Tibial nerve (tissue), 4 donors: ENCODE measurements around the gene SYCE3. TPM values are rescaled to one million over a fixed set of nuclear protein-coding genes. Genes with fewer than 3 reads are reported as not detected.
"Not testable (repeated sequence)": the region's sequence is repeated elsewhere in the genome, so short reads cannot be mapped to it uniquely, and the experiment has no call there.

Source experiments
- DNase-seq, 2 donors: peaks; one replicate each; pipeline ENCODE4 v3.0.0-alpha.2; 2019; ENCODE audit warnings: low spot score in 2 of 2
- H3K27ac ChIP-seq, 4 donors: fragments of 200-600 bp; sonication (generic) in 3 of 4; one replicate each; pipeline ENCODE4 v1.5.1; 2017 to 2019; ENCODE audit warnings: mild to moderate bottlenecking in 1 of 4
- H3K27me3 ChIP-seq, 2 donors: fragments of 200-600 bp; sonication (generic) in 1 of 2; one replicate each; pipeline versions ENCODE4 v1.5.1 to v1.6.0; 2017 to 2019
- H3K36me3 ChIP-seq, 3 donors: fragments of 200-600 bp; sonication (generic); one replicate each; pipeline ENCODE4 v1.5.1; 2018 to 2019
- H3K4me1 ChIP-seq, 4 donors: fragments of 200-600 bp; sonication (generic) in 3 of 4; one replicate each; pipeline ENCODE4 v1.5.1; 2017 to 2019
- H3K4me3 ChIP-seq, 4 donors: fragments of 200-600 bp; sonication (generic) in 3 of 4; one replicate each; pipeline ENCODE4 v1.5.1; 2017 to 2019; ENCODE audit warnings: mild to moderate bottlenecking in 1 of 4, moderate library complexity in 1 of 4
- H3K9me3 ChIP-seq, 4 donors: fragments of 200-600 bp; sonication (generic) in 3 of 4; one replicate each; pipeline ENCODE4 v1.5.1; 2017 to 2019
- CTCF ChIP-seq, 5 experiments: fragments of 200-600 bp in 3 of 5; fragments of 450-650 bp in 2 of 5; sonication (generic) in 3 of 5; IDR thresholded peaks; one replicate each; pipeline ENCODE4 v1.5.1; 2016 to 2019; ENCODE audit warnings: antibody characterized with exemption in 5 of 5, mild to moderate bottlenecking in 3 of 5, moderate library complexity in 2 of 5
- EP300 ChIP-seq, 2 donors: sonication (generic); formaldehyde crosslinking; IDR thresholded peaks; one replicate each; pipeline ENCODE4 v1.6.1; 2017; ENCODE audit warnings: antibody characterized with exemption in 2 of 2, mild to moderate bottlenecking in 1 of 2
- POLR2A ChIP-seq, 2 donors: fragments of 450-650 bp; IDR thresholded peaks; one replicate each; pipeline ENCODE4 v1.6.1; 2017; ENCODE audit warnings: antibody characterized with exemption in 2 of 2, mild to moderate bottlenecking in 2 of 2, moderate library complexity in 2 of 2
- WGBS, 2 donors: methylation state at CpG; one replicate each; pipeline ENCODE4 v1.1.5; 2018; 5-methylcytosine and 5-hydroxymethylcytosine counted together
- total RNA-seq, 4 donors: library from RNA; depleted of rRNA; stranded (reverse); fragments of >200 nt; gene quantifications; one replicate each; pipeline ENCODE4 v1.1.0, GENCODE V29; 2016

Gene SYCE3
- total RNA-seq, 4 donors from 2014 or later: not detected

- 48 to 50% methylated on average over 21 of the region's 21 CpGs for WGBS, 2 donors
- DNase-seq: peak in 1 of 2 donors; percentile 25
- not testable (repeated sequence) for H3K36me3 ChIP-seq, H3K9me3 ChIP-seq, H3K4me3 ChIP-seq
- peak overlapping the region in 3 of 4 donors; percentile 44 to 52 (median 49) for H3K27ac ChIP-seq
- peaks cover 0 to 47% (median 32%) of the 10 kb centered on the region in 4 donors for H3K4me1 ChIP-seq
- TF ChIP-seq POLR2A (IDR thresholded peaks at IDR 0.05) (peak; percentile 22 to 25), EP300 (IDR thresholded peaks at IDR 0.05) (peak in 1 of 2 donors; percentile 50)
- peaks cover 3 to 59% of the 10 kb centered on the region in 2 donors for H3K27me3 ChIP-seq
Measured at GRCh38 chr22:50533856-50534711, 28.6 kb downstream of the SYCE3 start.

- no peaks in the 10 kb centered on the region for H3K9me3 ChIP-seq
- H3K36me3 ChIP-seq: no peaks in the 10 kb centered on the region
- TF ChIP-seq EP300 (IDR thresholded peaks at IDR 0.05): no peak
- no peak for TF ChIP-seq CTCF (IDR thresholded peaks at IDR 0.05)
- no peak for TF ChIP-seq POLR2A (IDR thresholded peaks at IDR 0.05)
- 73 to 78% methylated on average over 19 of the region's 19 CpGs for WGBS, 2 donors
- H3K4me1 ChIP-seq: peaks cover 0 to 49% (median 24%) of the 10 kb centered on the region in 4 donors
- no peak overlapping the region for H3K4me3 ChIP-seq
- no peak for DNase-seq
- peaks cover 3 to 59% of the 10 kb centered on the region in 2 donors for H3K27me3 ChIP-seq
- H3K27ac ChIP-seq: peak overlapping the region in 3 of 4 donors; percentile 52 to 94 (median 85)
Measured at GRCh38 chr22:50532824-50533796, 29.6 kb downstream of the SYCE3 start.

- Histone ChIP-seq H3K27me3 (peaks cover 3 to 59% of the 10 kb centered on the region in 2 donors), H3K9me3 (no peaks in the 10 kb centered on the region), H3K36me3 (no peaks in the 10 kb centered on the region), H3K4me1 (peaks cover 0 to 57% (median 26%) of the 10 kb centered on the region in 4 donors), H3K27ac (peak overlapping the region; percentile 56 to 96 (median 90)), H3K4me3 (peak overlapping the region; percentile 31 to 60 (median 52))
- TF ChIP-seq POLR2A (IDR thresholded peaks at IDR 0.05) (peak in 1 of 2 donors; percentile 18), EP300 (IDR thresholded peaks at IDR 0.05) (peak in 1 of 2 donors; percentile 20), CTCF (IDR thresholded peaks at IDR 0.05) (no peak)
- WGBS, 2 donors: 4 to 9% methylated on average over 4 to 54 of the region's 56 CpGs
- DNase-seq: peak; percentile 63 to 70
Measured at GRCh38 chr22:50531962-50532674, 30.6 kb downstream of the SYCE3 start.

GRCh38 chr22:50531546-50531961, 31.2 kb downstream of the SYCE3 start:
- Histone ChIP-seq H3K36me3 (no peaks in the 10 kb centered on the region), H3K4me3 (peak overlapping the region; percentile 31 to 60 (median 52)), H3K9me3 (no peaks in the 10 kb centered on the region), H3K27ac (peak overlapping the region; percentile 56 to 96 (median 90)), H3K27me3 (peaks cover 3 to 59% of the 10 kb centered on the region in 2 donors), H3K4me1 (peaks cover 0 to 63% (median 30%) of the 10 kb centered on the region in 4 donors)
- 0 to 3% methylated on average over 26 to 34 of the region's 44 CpGs for WGBS, 2 donors
- TF ChIP-seq CTCF (IDR thresholded peaks at IDR 0.05) (no peak), POLR2A (IDR thresholded peaks at IDR 0.05) (no peak), EP300 (IDR thresholded peaks at IDR 0.05) (no peak)
- DNase-seq: peak in 1 of 2 donors; percentile 19
